ENCODE data around the gene FRAS1.

FRAS1 gene

GRCh38 chr4:78033861-78034260, 23.3 kb upstream of the FRAS1 start:
- Histone ChIP-seq H3K4me1 (ENCODE audit: insufficient read depth, low read length) (no peaks in the 10 kb centered on the region), H3K36me3 (ENCODE audit: insufficient read depth, low read length) (no peaks in the 10 kb centered on the region), H3K9me3 (ENCODE audit: control insufficient read depth, insufficient read depth, low read length) (no peaks in the 10 kb centered on the region; the same call in 1 of the 2 replicates), H3K9ac (ENCODE audit: low read depth, low read length) (no peak overlapping the region)

GRCh38 chr4:78038704-78039103, 18.4 kb upstream of the FRAS1 start:
- Histone ChIP-seq H3K36me3 (ENCODE audit: insufficient read depth, low read length) (no peaks in the 10 kb centered on the region), H3K4me1 (ENCODE audit: insufficient read depth, low read length) (no peaks in the 10 kb centered on the region), H3K9me3 (ENCODE audit: control insufficient read depth, insufficient read depth, low read length) (no peaks in the 10 kb centered on the region; the same call in none of the 2 replicates), H3K9ac (ENCODE audit: low read depth, low read length) (no peak overlapping the region)

GRCh38 chr4:78039678-78040077, 17.4 kb upstream of the FRAS1 start:
- H3K9me3 ChIP-seq (ENCODE audit: control insufficient read depth, insufficient read depth, low read length) = no peaks in the 10 kb centered on the region; the same call in none of the 2 replicates

DNA sequence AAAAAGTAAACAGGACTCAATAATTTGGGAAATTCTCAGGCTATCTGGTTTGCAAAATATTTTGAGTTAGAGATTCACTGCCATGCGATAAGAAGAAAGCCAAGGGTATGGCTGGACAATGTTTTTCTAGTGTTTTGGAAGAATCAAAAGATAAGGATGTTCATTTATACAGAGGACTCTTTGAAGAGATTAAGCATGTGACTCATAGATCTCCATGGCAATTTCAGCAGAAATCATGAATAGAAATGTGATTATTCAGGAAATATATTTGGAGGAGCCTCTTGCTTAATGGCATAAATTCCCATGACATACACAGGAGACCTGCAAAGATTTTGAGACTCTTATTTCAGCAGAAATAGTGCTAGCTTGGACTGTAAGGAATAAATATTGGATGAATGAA, 16.7 kb upstream of the FRAS1 start:
- H3K9me3 ChIP-seq (ENCODE audit: control insufficient read depth, insufficient read depth, low read length) = no peaks in the 10 kb centered on the region; the same call in none of the 2 replicates
- no peaks in the 10 kb centered on the region for H3K4me1 ChIP-seq (ENCODE audit: insufficient read depth, low read length)
- H3K9ac ChIP-seq (ENCODE audit: low read depth, low read length) = no peak overlapping the region
- H3K36me3 ChIP-seq (ENCODE audit: insufficient read depth, low read length) = no peaks in the 10 kb centered on the region

More at GRCh38 chr4:78039678-78040077, 17.4 kb upstream of the FRAS1 start:
- Histone ChIP-seq H3K4me1 (ENCODE audit: insufficient read depth, low read length) (no peaks in the 10 kb centered on the region), H3K9ac (ENCODE audit: low read depth, low read length) (no peak overlapping the region), H3K36me3 (ENCODE audit: insufficient read depth, low read length) (no peaks in the 10 kb centered on the region)

- no peak overlapping the region for H3K9ac ChIP-seq (ENCODE audit: low read depth, low read length)
- no peaks in the 10 kb centered on the region for H3K9me3 ChIP-seq (ENCODE audit: control insufficient read depth, insufficient read depth, low read length)
- H3K36me3 ChIP-seq (ENCODE audit: insufficient read depth, low read length) = no peaks in the 10 kb centered on the region
- no peaks in the 10 kb centered on the region for H3K4me1 ChIP-seq (ENCODE audit: insufficient read depth, low read length)
These were observed 9.8 kb upstream of the FRAS1 start for GRCh38 chr4:78047366-78047765.

GRCh38 chr4:78056265-78057129, 626 bp upstream of the FRAS1 start:
- Histone ChIP-seq H3K36me3 (ENCODE audit: insufficient read depth, low read length) (no peaks in the 10 kb centered on the region), H3K9me3 (ENCODE audit: control insufficient read depth, insufficient read depth, low read length) (no peaks in the 10 kb centered on the region), H3K9ac (ENCODE audit: low read depth, low read length) (peak overlapping the region; percentile 84), H3K4me1 (ENCODE audit: insufficient read depth, low read length) (peaks cover 3% of the 10 kb centered on the region; the same call in 1 of the 2 replicates)

- no peaks in the 10 kb centered on the region for H3K9me3 ChIP-seq (ENCODE audit: control insufficient read depth, insufficient read depth, low read length)
- H3K36me3 ChIP-seq (ENCODE audit: insufficient read depth, low read length) = no peaks in the 10 kb centered on the region
- H3K4me1 ChIP-seq (ENCODE audit: insufficient read depth, low read length) = peaks cover 3% of the 10 kb centered on the region; the same call in 1 of the 2 replicates
- H3K9ac ChIP-seq (ENCODE audit: low read depth, low read length) = peak overlapping the region; percentile 84
These were observed 752 bp downstream of the FRAS1 start for GRCh38 chr4:78057600-78058550.

- Histone ChIP-seq H3K9me3 (ENCODE audit: control insufficient read depth, insufficient read depth, low read length) (no peaks in the 10 kb centered on the region), H3K36me3 (ENCODE audit: insufficient read depth, low read length) (no peaks in the 10 kb centered on the region), H3K4me1 (ENCODE audit: insufficient read depth, low read length) (peaks cover 3% of the 10 kb centered on the region; the same call in 1 of the 2 replicates), H3K9ac (ENCODE audit: low read depth, low read length) (peak overlapping the region; percentile 84)
These were observed 1.7 kb downstream of the FRAS1 start for GRCh38 chr4:78058591-78059523.

- Histone ChIP-seq H3K4me1 (ENCODE audit: insufficient read depth, low read length) (peaks cover 3% of the 10 kb centered on the region; the same call in 1 of the 2 replicates), H3K9ac (ENCODE audit: low read depth, low read length) (peak overlapping the region; percentile 84), H3K36me3 (ENCODE audit: insufficient read depth, low read length) (no peaks in the 10 kb centered on the region), H3K9me3 (ENCODE audit: control insufficient read depth, insufficient read depth, low read length) (no peaks in the 10 kb centered on the region)
These were observed 2.4 kb downstream of the FRAS1 start for GRCh38 chr4:78059524-78059889.

- H3K9ac ChIP-seq (ENCODE audit: low read depth, low read length) = no peak overlapping the region
- no peaks in the 10 kb centered on the region for H3K9me3 ChIP-seq (ENCODE audit: control insufficient read depth, insufficient read depth, low read length)
- H3K36me3 ChIP-seq (ENCODE audit: insufficient read depth, low read length) = no peaks in the 10 kb centered on the region
- H3K4me1 ChIP-seq (ENCODE audit: insufficient read depth, low read length) = peaks cover 3% of the 10 kb centered on the region; the same call in 1 of the 2 replicates
These were observed 2.8 kb downstream of the FRAS1 start for GRCh38 chr4:78059938-78060337.

GRCh38 chr4:78061939-78062570, 4.9 kb downstream of the FRAS1 start:
- no peaks in the 10 kb centered on the region for H3K36me3 ChIP-seq (ENCODE audit: insufficient read depth, low read length)
- no peak overlapping the region for H3K9ac ChIP-seq (ENCODE audit: low read depth, low read length)
- peaks cover 8% of the 10 kb centered on the region; the same call in 1 of the 2 replicates for H3K4me1 ChIP-seq (ENCODE audit: insufficient read depth, low read length)
- no peaks in the 10 kb centered on the region for H3K9me3 ChIP-seq (ENCODE audit: control insufficient read depth, insufficient read depth, low read length)

DNA sequence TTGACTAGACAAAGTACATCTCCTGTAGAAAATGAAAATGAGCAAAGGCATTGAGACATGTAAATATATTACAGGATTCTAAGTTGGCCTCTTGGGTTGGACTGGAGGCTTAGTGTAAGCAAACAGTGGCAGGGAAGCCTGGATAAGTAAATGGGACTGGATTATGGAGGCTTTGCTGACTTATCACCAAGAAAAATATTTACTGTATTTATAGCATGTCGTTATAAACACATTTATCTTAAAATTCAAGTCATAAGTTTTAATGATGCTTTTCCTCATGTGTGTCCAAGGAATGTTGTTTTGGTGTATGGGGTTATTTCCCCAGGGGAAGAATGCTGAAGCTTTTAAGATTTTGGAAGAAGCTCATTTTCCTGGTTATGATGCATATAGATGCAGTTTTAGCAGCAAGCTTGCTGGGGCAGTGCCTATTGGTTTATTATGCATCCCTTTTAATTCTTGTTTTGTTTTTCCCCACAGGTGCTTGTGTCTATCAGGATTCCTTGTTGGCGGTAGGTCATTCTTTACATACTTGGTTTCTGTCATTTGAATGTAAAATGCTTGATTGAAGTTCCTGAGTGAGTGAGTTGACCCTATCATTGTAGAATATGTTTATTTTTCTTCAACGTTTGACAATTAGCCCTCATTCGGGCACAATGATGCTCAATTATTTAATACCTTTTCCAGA, 8.5 kb downstream of the FRAS1 start:
- Histone ChIP-seq H3K36me3 (ENCODE audit: insufficient read depth, low read length) (no peaks in the 10 kb centered on the region), H3K9ac (ENCODE audit: low read depth, low read length) (no peak overlapping the region), H3K9me3 (ENCODE audit: control insufficient read depth, insufficient read depth, low read length) (no peaks in the 10 kb centered on the region), H3K4me1 (ENCODE audit: insufficient read depth, low read length) (peaks cover 6% of the 10 kb centered on the region; the same call in 1 of the 2 replicates)

DNA sequence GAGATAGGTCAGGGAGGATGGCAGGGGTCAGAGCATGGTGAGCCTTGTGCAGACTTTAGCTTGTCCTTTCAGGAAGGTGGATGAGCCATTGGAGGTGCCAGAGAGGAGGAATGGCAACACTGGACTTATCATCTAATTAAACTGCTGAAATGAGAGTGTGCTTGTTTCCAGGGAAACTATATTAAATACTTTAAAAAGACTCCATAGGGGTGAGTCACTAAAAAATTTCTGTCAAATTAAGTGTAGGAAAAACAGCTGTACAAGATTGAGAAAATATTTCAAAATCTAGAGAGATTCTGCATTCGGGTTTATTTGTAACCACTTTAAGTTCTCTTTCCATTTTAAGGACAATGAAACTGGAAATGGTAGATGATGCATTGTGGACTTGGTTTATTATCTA, 11.4 kb downstream of the FRAS1 start:
- Histone ChIP-seq H3K9me3 (ENCODE audit: control insufficient read depth, insufficient read depth, low read length) (no peaks in the 10 kb centered on the region), H3K9ac (ENCODE audit: low read depth, low read length) (no peak overlapping the region), H3K36me3 (ENCODE audit: insufficient read depth, low read length) (no peaks in the 10 kb centered on the region), H3K4me1 (ENCODE audit: insufficient read depth, low read length) (peaks cover 6% of the 10 kb centered on the region; the same call in 1 of the 2 replicates)

Measured in ES-I3 (cell line).